Measurements from ENCODE around the gene TLX1. TPM values are rescaled to one million over a fixed set of nuclear protein-coding genes. Genes with fewer than 3 reads are reported as not detected.

TLX1 gene
- total and polyA plus RNA-seq, 9 donors: not detected

GRCh38 chr10:101111547-101111946 lies 19.6 kb upstream of the TLX1 start:
- WGBS (ENCODE audit: insufficient coverage): 62% methylated on average over 7 of the region's 8 CpGs

GRCh38 chr10:101112799-101113594 lies 18.1 kb upstream of the TLX1 start:
- no peak for DNase-seq
- Histone ChIP-seq H3K27me3 (ENCODE audit: control insufficient read depth, insufficient read depth, low read length) (peaks cover 59% of the 10 kb centered on the region), H3K27ac (ENCODE audit: low read length) (no peak overlapping the region), H3K36me3 (ENCODE audit: control insufficient read depth, insufficient read depth, low read length) (no peaks in the 10 kb centered on the region), H3K4me1 (ENCODE audit: control insufficient read depth, insufficient read depth, low read length) (no peaks in the 10 kb centered on the region), H3K9me3 (replicated peaks; ENCODE audit: control insufficient read depth, low read depth, low read length) (no peaks in the 10 kb centered on the region), H3K4me3 (ENCODE audit: low read length) (no peak overlapping the region)
- WGBS (ENCODE audit: insufficient coverage): 0% methylated on average over 4 of the region's 12 CpGs

More at GRCh38 chr10:101111547-101111946, 19.6 kb upstream of the TLX1 start:
- no peak overlapping the region for H3K4me3 ChIP-seq (ENCODE audit: low read length)
- no peak overlapping the region for H3K27ac ChIP-seq (ENCODE audit: low read length)
- H3K9me3 ChIP-seq (replicated peaks; ENCODE audit: control insufficient read depth, low read depth, low read length): no peaks in the 10 kb centered on the region
- H3K27me3 ChIP-seq (ENCODE audit: control insufficient read depth, insufficient read depth, low read length): peaks cover 57% of the 10 kb centered on the region
- no peaks in the 10 kb centered on the region for H3K4me1 ChIP-seq (ENCODE audit: control insufficient read depth, insufficient read depth, low read length)
- H3K36me3 ChIP-seq (ENCODE audit: control insufficient read depth, insufficient read depth, low read length): no peaks in the 10 kb centered on the region
- DNase-seq: no peak

- Histone ChIP-seq H3K9me3 (replicated peaks; ENCODE audit: control insufficient read depth, low read depth, low read length) (no peaks in the 10 kb centered on the region), H3K27me3 (ENCODE audit: control insufficient read depth, insufficient read depth, low read length) (peaks cover 52% of the 10 kb centered on the region), H3K4me1 (ENCODE audit: control insufficient read depth, insufficient read depth, low read length) (no peaks in the 10 kb centered on the region), H3K27ac (ENCODE audit: low read length) (no peak overlapping the region), H3K4me3 (ENCODE audit: low read length) (no peak overlapping the region), H3K36me3 (ENCODE audit: control insufficient read depth, insufficient read depth, low read length) (no peaks in the 10 kb centered on the region)
- 25% methylated on average over 1 of the region's 2 CpGs for WGBS (ENCODE audit: insufficient coverage)
- no peak for DNase-seq
Measured at GRCh38 chr10:101113890-101114403, 17.2 kb upstream of the TLX1 start.

- H3K4me3 ChIP-seq (ENCODE audit: low read length): no peak overlapping the region
- no peak for DNase-seq
- no CpG with 5 or more reads among the region's 2 CpGs for WGBS (ENCODE audit: insufficient coverage)
- H3K27me3 ChIP-seq (ENCODE audit: control insufficient read depth, insufficient read depth, low read length): peaks cover 57% of the 10 kb centered on the region
- no peak overlapping the region for H3K27ac ChIP-seq (ENCODE audit: low read length)
- no peaks in the 10 kb centered on the region for H3K9me3 ChIP-seq (replicated peaks; ENCODE audit: control insufficient read depth, low read depth, low read length)
- H3K4me1 ChIP-seq (ENCODE audit: control insufficient read depth, insufficient read depth, low read length): no peaks in the 10 kb centered on the region
- no peaks in the 10 kb centered on the region for H3K36me3 ChIP-seq (ENCODE audit: control insufficient read depth, insufficient read depth, low read length)
Measured at GRCh38 chr10:101114646-101115045, 16.5 kb upstream of the TLX1 start.

GRCh38 chr10:101116754-101117153 lies 14.3 kb upstream of the TLX1 start:
- Histone ChIP-seq H3K9me3 (replicated peaks; ENCODE audit: control insufficient read depth, low read depth, low read length) (no peaks in the 10 kb centered on the region), H3K27ac (ENCODE audit: low read length) (no peak overlapping the region), H3K4me3 (ENCODE audit: low read length) (no peak overlapping the region), H3K36me3 (ENCODE audit: control insufficient read depth, insufficient read depth, low read length) (no peaks in the 10 kb centered on the region), H3K27me3 (ENCODE audit: control insufficient read depth, insufficient read depth, low read length) (peaks cover 69% of the 10 kb centered on the region), H3K4me1 (ENCODE audit: control insufficient read depth, insufficient read depth, low read length) (peaks cover 9% of the 10 kb centered on the region)
- no peak for DNase-seq
- WGBS (ENCODE audit: insufficient coverage): 77% methylated on average over 5 of the region's 6 CpGs

- Histone ChIP-seq H3K4me3 (ENCODE audit: low read length) (no peak overlapping the region), H3K9me3 (replicated peaks; ENCODE audit: control insufficient read depth, low read depth, low read length) (no peaks in the 10 kb centered on the region), H3K4me1 (ENCODE audit: control insufficient read depth, insufficient read depth, low read length) (peaks cover 10% of the 10 kb centered on the region), H3K27me3 (ENCODE audit: control insufficient read depth, insufficient read depth, low read length) (peaks cover 72% of the 10 kb centered on the region), H3K27ac (ENCODE audit: low read length) (no peak overlapping the region), H3K36me3 (ENCODE audit: control insufficient read depth, insufficient read depth, low read length) (no peaks in the 10 kb centered on the region)
- DNase-seq: no peak
- WGBS (ENCODE audit: insufficient coverage): no CpG with 5 or more reads among the region's 1 CpG
Measured at GRCh38 chr10:101118031-101118430, 13.1 kb upstream of the TLX1 start.

GRCh38 chr10:101120520-101120883 lies 10.6 kb upstream of the TLX1 start:
- peaks cover 78% of the 10 kb centered on the region for H3K27me3 ChIP-seq (ENCODE audit: control insufficient read depth, insufficient read depth, low read length)
- no peak overlapping the region for H3K4me3 ChIP-seq (ENCODE audit: low read length)
- DNase-seq: no peak
- H3K36me3 ChIP-seq (ENCODE audit: control insufficient read depth, insufficient read depth, low read length): no peaks in the 10 kb centered on the region
- no peaks in the 10 kb centered on the region for H3K9me3 ChIP-seq (replicated peaks; ENCODE audit: control insufficient read depth, low read depth, low read length)
- H3K4me1 ChIP-seq (ENCODE audit: control insufficient read depth, insufficient read depth, low read length): peaks cover 15% of the 10 kb centered on the region
- no CpG with 5 or more reads among the region's 2 CpGs for WGBS (ENCODE audit: insufficient coverage)
- H3K27ac ChIP-seq (ENCODE audit: low read length): no peak overlapping the region

GRCh38 chr10:101120884-101121653 lies 10.0 kb upstream of the TLX1 start:
- WGBS (ENCODE audit: insufficient coverage): 11% methylated on average over 19 of the region's 41 CpGs
- peaks cover 15% of the 10 kb centered on the region for H3K4me1 ChIP-seq (ENCODE audit: control insufficient read depth, insufficient read depth, low read length)
- peak overlapping the region; percentile 26 for H3K4me3 ChIP-seq (ENCODE audit: low read length)
- DNase-seq: no peak
- no peak overlapping the region for H3K27ac ChIP-seq (ENCODE audit: low read length)
- peaks cover 81% of the 10 kb centered on the region for H3K27me3 ChIP-seq (ENCODE audit: control insufficient read depth, insufficient read depth, low read length)
- no peaks in the 10 kb centered on the region for H3K36me3 ChIP-seq (ENCODE audit: control insufficient read depth, insufficient read depth, low read length)
- H3K9me3 ChIP-seq (replicated peaks; ENCODE audit: control insufficient read depth, low read depth, low read length): no peaks in the 10 kb centered on the region

GRCh38 chr10:101121654-101122031 lies 9.5 kb upstream of the TLX1 start:
- H3K4me1 ChIP-seq (ENCODE audit: control insufficient read depth, insufficient read depth, low read length): peaks cover 15% of the 10 kb centered on the region
- no peak overlapping the region for H3K27ac ChIP-seq (ENCODE audit: low read length)
- no peak overlapping the region for H3K4me3 ChIP-seq (ENCODE audit: low read length)
- H3K27me3 ChIP-seq (ENCODE audit: control insufficient read depth, insufficient read depth, low read length): peaks cover 81% of the 10 kb centered on the region
- no peak for DNase-seq
- 10% methylated on average over 7 of the region's 15 CpGs for WGBS (ENCODE audit: insufficient coverage)
- H3K9me3 ChIP-seq (replicated peaks; ENCODE audit: control insufficient read depth, low read depth, low read length): no peaks in the 10 kb centered on the region
- H3K36me3 ChIP-seq (ENCODE audit: control insufficient read depth, insufficient read depth, low read length): no peaks in the 10 kb centered on the region

GRCh38 chr10:101122270-101123084 lies 8.6 kb upstream of the TLX1 start:
- peaks cover 15% of the 10 kb centered on the region for H3K4me1 ChIP-seq (ENCODE audit: control insufficient read depth, insufficient read depth, low read length)
- H3K27ac ChIP-seq (ENCODE audit: low read length): no peak overlapping the region
- H3K36me3 ChIP-seq (ENCODE audit: control insufficient read depth, insufficient read depth, low read length): no peaks in the 10 kb centered on the region
- 42% methylated on average over 12 of the region's 16 CpGs for WGBS (ENCODE audit: insufficient coverage)
- no peak overlapping the region for H3K4me3 ChIP-seq (ENCODE audit: low read length)
- DNase-seq: no peak
- H3K9me3 ChIP-seq (replicated peaks; ENCODE audit: control insufficient read depth, low read depth, low read length): no peaks in the 10 kb centered on the region
- peaks cover 82% of the 10 kb centered on the region for H3K27me3 ChIP-seq (ENCODE audit: control insufficient read depth, insufficient read depth, low read length)
